Activated naive CD8-positive, alpha-beta T cell (primary cell): ENCODE data around the gene SLC34A3.
A peak's percentile ranks its signal among the peaks of the same experiment; 100 is the strongest.

Experiments
- H3K27ac Mint-ChIP-seq: one replicate; pipeline ENCODE4 v1.8.0; 2021; ENCODE audit warnings: mixed read lengths
- H3K27me3 Mint-ChIP-seq: one replicate; pipeline ENCODE4 v1.8.0; 2021; ENCODE audit warnings: mixed read lengths
- H3K36me3 Mint-ChIP-seq: one replicate; pipeline ENCODE4 v1.8.0; 2021; ENCODE audit warnings: mixed read lengths
- H3K4me1 Mint-ChIP-seq: one replicate; pipeline ENCODE4 v1.8.0; 2021; ENCODE audit warnings: low read depth, mixed read lengths
- H3K4me3 Mint-ChIP-seq: one replicate; pipeline ENCODE4 v1.8.0; 2021; ENCODE audit warnings: mild to moderate bottlenecking, mixed read lengths
- H3K9me3 Mint-ChIP-seq: one replicate; pipeline ENCODE4 v1.8.0; 2021; ENCODE audit warnings: low read depth, mixed read lengths

Gene SLC34A3

GRCh38 chr9:137230705-137231371, at the start of gene SLC34A3:
TSS of gene SLC34A3 (plus strand) at chr9:137230901. CDS start at chr9:137231703, 802 bp downstream.
- Mint-ChIP-seq H3K27me3 (peaks cover 2% of the 10 kb centered on the region), H3K4me1 (peaks cover 3% of the 10 kb centered on the region), H3K9me3 (no peaks in the 10 kb centered on the region), H3K36me3 (no peaks in the 10 kb centered on the region), H3K4me3 (no peak within 1 kb of the TSS), H3K27ac (no peak within 1 kb of the TSS)

- Mint-ChIP-seq H3K4me3 (no peak overlapping the region), H3K36me3 (no peaks in the 10 kb centered on the region), H3K4me1 (peaks cover 2% of the 10 kb centered on the region), H3K9me3 (no peaks in the 10 kb centered on the region), H3K27me3 (no peaks in the 10 kb centered on the region), H3K27ac (no peak overlapping the region)
These were observed 49.0 kb upstream of the SLC34A3 start for GRCh38 chr9:137181680-137182079.

GRCh38 chr9:137182836-137183235, 47.9 kb upstream of the SLC34A3 start:
- Mint-ChIP-seq H3K4me3 (no peak overlapping the region), H3K27ac (no peak overlapping the region), H3K27me3 (no peaks in the 10 kb centered on the region), H3K36me3 (no peaks in the 10 kb centered on the region), H3K4me1 (peaks cover 11% of the 10 kb centered on the region), H3K9me3 (no peaks in the 10 kb centered on the region)

- Mint-ChIP-seq H3K27me3 (no peaks in the 10 kb centered on the region), H3K9me3 (no peaks in the 10 kb centered on the region), H3K4me1 (peaks cover 16% of the 10 kb centered on the region), H3K36me3 (no peaks in the 10 kb centered on the region), H3K27ac (no peak overlapping the region), H3K4me3 (no peak overlapping the region)
These were observed 46.6 kb upstream of the SLC34A3 start for GRCh38 chr9:137183980-137184595.

- Mint-ChIP-seq H3K27me3 (no peaks in the 10 kb centered on the region), H3K36me3 (no peaks in the 10 kb centered on the region), H3K4me1 (peaks cover 18% of the 10 kb centered on the region), H3K9me3 (no peaks in the 10 kb centered on the region), H3K4me3 (peak overlapping the region; percentile 13), H3K27ac (no peak overlapping the region)
These were observed 45.6 kb upstream of the SLC34A3 start for GRCh38 chr9:137184881-137185660.

GRCh38 chr9:137185921-137186320, 44.8 kb upstream of the SLC34A3 start:
- Mint-ChIP-seq H3K36me3 (no peaks in the 10 kb centered on the region), H3K4me1 (peaks cover 22% of the 10 kb centered on the region), H3K9me3 (no peaks in the 10 kb centered on the region), H3K27ac (no peak overlapping the region), H3K27me3 (no peaks in the 10 kb centered on the region), H3K4me3 (no peak overlapping the region)

- peaks cover 22% of the 10 kb centered on the region for H3K4me1 Mint-ChIP-seq
- no peak overlapping the region for H3K27ac Mint-ChIP-seq
- peak overlapping the region; percentile 90 for H3K4me3 Mint-ChIP-seq
- H3K27me3 Mint-ChIP-seq, result no peaks in the 10 kb centered on the region
- no peaks in the 10 kb centered on the region for H3K9me3 Mint-ChIP-seq
- no peaks in the 10 kb centered on the region for H3K36me3 Mint-ChIP-seq
These were observed 44.3 kb upstream of the SLC34A3 start for GRCh38 chr9:137186385-137186784.

- peaks cover 22% of the 10 kb centered on the region for H3K4me1 Mint-ChIP-seq
- H3K9me3 Mint-ChIP-seq, result no peaks in the 10 kb centered on the region
- no peaks in the 10 kb centered on the region for H3K27me3 Mint-ChIP-seq
- peak overlapping the region; percentile 90 for H3K4me3 Mint-ChIP-seq
- H3K27ac Mint-ChIP-seq, result peak overlapping the region; percentile 83
- H3K36me3 Mint-ChIP-seq, result no peaks in the 10 kb centered on the region
These were observed 43.3 kb upstream of the SLC34A3 start for GRCh38 chr9:137187386-137187785.

- Mint-ChIP-seq H3K36me3 (no peaks in the 10 kb centered on the region), H3K9me3 (no peaks in the 10 kb centered on the region), H3K4me3 (peak overlapping the region; percentile 90), H3K27me3 (no peaks in the 10 kb centered on the region), H3K27ac (peak overlapping the region; percentile 76), H3K4me1 (peaks cover 22% of the 10 kb centered on the region)
These were observed 42.6 kb upstream of the SLC34A3 start for GRCh38 chr9:137188086-137188489.

- H3K27ac Mint-ChIP-seq, result peak within 1 kb of the TSS; percentile 92
- H3K36me3 Mint-ChIP-seq, result no peaks in the 10 kb centered on the region
These were observed 42.0 kb upstream of the SLC34A3 start, which contains the start of the genes ANAPC2 and SSNA1 for GRCh38 chr9:137188490-137189296. TSS of gene ANAPC2 (minus strand) at chr9:137188560. CDS start at chr9:137188532, 28 bp downstream. TSS of gene SSNA1 (plus strand) at chr9:137188676. CDS start at chr9:137188727, 51 bp downstream.

GRCh38 chr9:137189297-137190295, 41.1 kb upstream of the SLC34A3 start:
- Mint-ChIP-seq H3K27me3 (no peaks in the 10 kb centered on the region), H3K36me3 (no peaks in the 10 kb centered on the region), H3K27ac (peak overlapping the region; percentile 92), H3K9me3 (no peaks in the 10 kb centered on the region), H3K4me3 (peak overlapping the region; percentile 96), H3K4me1 (peaks cover 22% of the 10 kb centered on the region)

More at GRCh38 chr9:137188490-137189296, 42.0 kb upstream of the SLC34A3 start, which contains the start of the genes ANAPC2 and SSNA1:
- Mint-ChIP-seq H3K4me3 (peak within 1 kb of the TSS; percentile 96), H3K9me3 (no peaks in the 10 kb centered on the region), H3K4me1 (peaks cover 22% of the 10 kb centered on the region), H3K27me3 (no peaks in the 10 kb centered on the region)

- no peaks in the 10 kb centered on the region for H3K27me3 Mint-ChIP-seq
- peak overlapping the region; percentile 64 for H3K27ac Mint-ChIP-seq
- H3K36me3 Mint-ChIP-seq, result no peaks in the 10 kb centered on the region
- peaks cover 22% of the 10 kb centered on the region for H3K4me1 Mint-ChIP-seq
- H3K4me3 Mint-ChIP-seq, result peak overlapping the region; percentile 68
- no peaks in the 10 kb centered on the region for H3K9me3 Mint-ChIP-seq
These were observed 40.3 kb upstream of the SLC34A3 start for GRCh38 chr9:137190315-137190856.

GRCh38 chr9:137191245-137191644, 39.5 kb upstream of the SLC34A3 start:
- Mint-ChIP-seq H3K9me3 (no peaks in the 10 kb centered on the region), H3K4me1 (peaks cover 22% of the 10 kb centered on the region), H3K27me3 (no peaks in the 10 kb centered on the region), H3K27ac (no peak overlapping the region), H3K4me3 (peak overlapping the region; percentile 68), H3K36me3 (no peaks in the 10 kb centered on the region)
